GM18868 (cell line): ENCODE data around the gene GPR39.

Experiments
- ATAC-seq: cut with Tn5 transposase; IDR thresholded peaks from one replicate; pipeline ENCODE4 v1.9.1; 2021; ENCODE audit warnings: mild to moderate bottlenecking, moderate library complexity; ENCODE audit not compliant: unreplicated experiment

GPR39 gene

DNA sequence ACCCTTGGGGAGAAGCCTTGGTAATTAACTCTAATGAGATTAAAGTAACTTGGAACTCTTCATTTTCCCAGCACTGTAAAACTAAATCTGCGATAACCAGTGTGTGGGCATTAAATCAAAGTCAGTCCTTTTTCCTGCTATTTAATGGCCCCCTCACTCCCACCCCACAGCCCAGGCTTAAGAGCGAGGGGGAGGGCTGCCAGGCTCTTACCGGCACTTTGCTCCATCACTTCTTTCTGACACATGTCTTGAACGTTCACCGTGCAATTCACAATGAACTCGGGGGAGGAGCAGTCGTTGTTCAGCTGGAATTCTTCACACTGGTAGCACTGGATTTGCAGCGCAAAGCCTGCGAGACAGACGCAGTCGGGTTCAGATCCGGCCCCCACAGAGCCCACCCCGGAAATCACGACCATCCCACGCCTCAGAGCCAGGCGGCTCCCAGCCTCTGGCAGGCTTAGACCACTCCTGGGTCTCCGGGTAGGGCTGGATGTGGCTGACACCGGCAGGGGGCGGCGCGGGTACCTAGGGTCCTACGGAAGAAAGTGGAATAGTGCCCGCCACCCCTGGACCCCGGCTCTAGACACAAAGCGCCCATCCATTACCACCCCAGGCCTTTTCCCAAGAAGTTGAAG lies 251.7 kb downstream of the GPR39 start:
- ATAC-seq, result no peak

GRCh38 chr2:132668987-132669907 lies 252.6 kb downstream of the GPR39 start:
- ATAC-seq, result no peak

DNA sequence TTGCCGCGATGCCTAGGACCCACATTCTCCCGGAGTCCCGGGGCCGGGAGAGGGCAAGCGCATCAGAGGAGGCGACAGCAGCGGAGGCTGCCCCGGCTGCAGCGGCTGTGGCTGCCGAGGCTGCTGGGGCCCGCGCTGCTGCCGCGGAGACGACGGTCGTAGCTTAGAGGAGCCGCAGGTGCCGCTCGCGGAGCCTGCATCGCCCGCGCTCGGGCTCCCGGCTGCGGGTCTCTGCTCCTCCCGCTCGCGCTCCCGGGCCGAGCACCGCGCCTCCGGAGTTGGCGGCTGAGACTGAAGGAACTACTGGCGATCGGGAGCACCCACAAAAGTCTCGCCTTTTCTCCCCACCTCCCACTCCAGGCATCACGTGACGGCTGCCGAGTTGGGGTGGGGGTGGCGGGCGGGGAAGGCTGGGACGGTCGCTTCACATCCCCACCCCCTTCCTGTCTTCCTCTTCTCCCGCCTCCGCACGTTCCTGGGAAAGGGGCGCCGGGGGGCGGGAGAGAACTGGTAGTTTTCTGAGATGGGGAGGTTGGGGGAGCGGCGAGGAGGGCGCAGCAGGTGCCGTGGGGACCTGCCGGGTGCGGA lies 253.4 kb downstream of the GPR39 start, which contains the start of gene LYPD1:
TSS of gene LYPD1 (minus strand) at position 298 of the 588 bp plus-strand sequence. CDS start at position 25, 273 bp downstream.
- ATAC-seq, result no peak

DNA sequence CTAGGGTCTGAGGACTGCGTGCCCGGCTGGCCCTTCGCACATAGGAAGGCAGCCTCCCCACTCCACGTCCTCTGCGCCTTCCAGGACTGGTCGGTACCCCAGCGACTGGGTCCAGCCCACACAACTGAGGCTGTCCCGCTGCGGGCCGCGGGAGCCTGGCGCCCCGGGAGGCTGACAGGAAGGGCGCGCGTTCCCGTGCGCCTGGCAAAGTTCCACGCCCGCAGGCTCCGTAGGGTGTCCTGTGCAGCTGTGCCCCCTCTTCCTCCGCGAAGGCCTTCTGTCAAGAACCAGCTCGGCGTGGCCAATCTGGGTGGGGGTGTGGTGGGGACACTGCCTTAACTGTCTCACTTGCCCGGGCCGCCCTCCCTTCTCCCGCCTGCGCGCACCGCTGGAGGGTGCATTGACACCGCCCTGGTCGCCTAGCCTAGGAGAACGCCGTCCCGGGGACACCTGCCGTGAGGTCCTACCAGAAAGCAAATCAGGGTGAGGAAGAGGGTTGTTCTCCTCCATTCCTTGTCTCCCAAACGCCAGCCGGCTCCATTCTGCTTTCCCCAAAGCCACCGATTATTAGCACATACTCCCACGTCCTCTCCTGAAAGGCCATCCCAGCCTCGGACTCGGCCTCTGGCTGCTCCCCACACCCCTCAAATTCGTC lies 254.0 kb downstream of the GPR39 start:
- no peak for ATAC-seq

DNA sequence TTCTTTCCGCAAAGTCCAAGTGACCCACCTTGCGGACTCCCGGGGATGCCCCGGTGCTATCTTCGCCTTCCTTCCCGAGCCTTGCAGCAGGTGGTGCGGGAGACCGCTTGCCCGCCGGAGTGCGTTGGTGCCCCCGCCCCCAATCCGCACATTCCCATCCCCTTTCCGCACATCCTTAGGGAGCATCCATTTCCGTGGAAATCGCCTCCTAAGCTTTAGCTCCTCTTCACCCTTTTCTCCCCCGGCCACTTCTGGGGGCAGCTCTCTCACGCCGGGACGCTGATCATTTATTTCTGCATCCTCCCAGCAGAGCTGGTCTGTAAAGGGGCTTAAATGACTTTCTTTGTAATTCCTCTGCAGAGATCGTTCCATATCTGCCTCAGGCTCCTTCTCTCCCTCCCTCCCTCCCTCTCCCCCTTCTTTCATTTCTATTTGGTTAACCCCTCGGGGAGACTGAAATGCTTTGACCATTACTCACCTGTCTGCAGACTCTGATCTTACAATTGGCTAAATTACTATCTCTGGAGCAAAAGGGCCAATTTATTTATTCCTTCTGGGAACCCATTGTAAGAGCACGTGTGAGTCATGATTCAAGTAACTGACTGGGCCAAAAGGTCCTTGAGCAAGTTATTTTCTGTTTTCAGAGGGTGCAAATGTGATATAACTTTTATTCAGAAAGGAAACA lies 254.7 kb downstream of the GPR39 start:
- ATAC-seq, result no peak

GRCh38 chr2:132676999-132677398 lies 260.4 kb downstream of the GPR39 start:
- ATAC-seq, result no peak

DNA sequence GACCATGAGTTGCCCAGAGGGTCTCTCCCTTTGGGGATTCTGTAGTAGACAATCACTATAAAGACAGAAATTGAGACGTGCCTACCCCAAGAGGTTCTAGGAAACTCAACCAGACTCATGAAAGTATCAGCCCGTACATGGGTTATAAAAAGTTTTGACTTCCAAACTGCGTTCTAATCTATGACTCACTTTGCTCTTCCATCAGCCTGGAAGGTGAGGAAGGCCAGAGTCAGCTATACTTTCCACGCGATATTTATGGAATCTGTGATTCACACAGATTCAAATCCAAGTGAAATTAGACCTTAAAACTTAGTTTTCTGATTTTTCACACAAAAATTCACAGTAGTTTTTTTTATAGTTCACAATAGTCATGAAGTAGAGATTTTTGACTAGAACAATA lies 261.1 kb downstream of the GPR39 start:
- ATAC-seq, result no peak

GRCh38 chr2:132678483-132678882 lies 261.9 kb downstream of the GPR39 start:
- no peak for ATAC-seq

- no peak for ATAC-seq
Observed at GRCh38 chr2:132680544-132680943, 263.9 kb downstream of the GPR39 start.

DNA sequence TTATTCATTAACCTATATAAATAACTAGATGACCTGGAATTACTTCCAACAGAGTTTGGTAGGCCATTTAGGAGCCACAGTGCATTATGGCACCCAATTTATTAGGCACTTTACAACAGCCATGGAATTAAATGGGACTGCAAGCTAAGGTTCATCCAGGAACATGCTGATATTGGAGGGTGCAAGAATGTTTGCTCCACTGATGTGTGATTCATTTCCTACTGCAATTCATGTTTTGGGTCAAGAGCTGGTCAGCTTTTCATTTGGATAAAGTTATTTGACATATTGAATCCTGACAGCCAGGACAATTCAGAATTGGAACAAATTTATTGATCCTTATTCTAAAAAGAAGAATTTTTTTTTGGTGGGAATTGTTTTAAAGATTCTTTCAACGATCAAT lies 265.2 kb downstream of the GPR39 start:
- no peak for ATAC-seq

DNA sequence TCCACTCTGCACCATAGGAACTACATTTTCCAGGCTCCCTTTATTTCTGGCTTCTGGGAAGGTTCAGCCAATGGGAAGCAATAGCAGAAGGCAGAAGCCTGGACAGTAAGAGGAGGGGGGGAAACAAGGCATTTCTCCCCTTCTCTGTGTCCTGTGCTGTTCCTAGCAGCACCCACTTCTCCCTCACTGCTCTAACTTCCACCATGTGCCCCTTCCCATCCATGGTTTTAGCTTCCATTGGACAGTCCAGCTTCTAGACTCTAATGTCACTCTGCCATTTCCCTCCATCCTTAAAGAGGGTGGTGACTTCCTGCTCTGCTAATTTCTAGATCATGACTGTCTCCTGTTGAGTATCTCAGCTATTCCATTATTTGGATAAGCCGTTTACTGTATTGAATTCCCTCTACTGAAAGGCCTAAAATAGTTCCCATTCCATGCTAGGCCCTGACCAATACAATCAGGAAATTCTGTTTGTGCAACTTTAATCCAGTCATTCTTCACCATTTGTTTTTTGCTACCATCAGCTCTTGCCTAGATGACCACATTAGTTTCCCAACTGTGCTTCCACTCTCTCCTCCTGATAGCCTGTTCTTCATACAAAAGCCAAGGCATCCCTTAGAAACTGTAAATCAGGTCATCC lies 274.2 kb downstream of the GPR39 start:
- ATAC-seq, result no peak

DNA sequence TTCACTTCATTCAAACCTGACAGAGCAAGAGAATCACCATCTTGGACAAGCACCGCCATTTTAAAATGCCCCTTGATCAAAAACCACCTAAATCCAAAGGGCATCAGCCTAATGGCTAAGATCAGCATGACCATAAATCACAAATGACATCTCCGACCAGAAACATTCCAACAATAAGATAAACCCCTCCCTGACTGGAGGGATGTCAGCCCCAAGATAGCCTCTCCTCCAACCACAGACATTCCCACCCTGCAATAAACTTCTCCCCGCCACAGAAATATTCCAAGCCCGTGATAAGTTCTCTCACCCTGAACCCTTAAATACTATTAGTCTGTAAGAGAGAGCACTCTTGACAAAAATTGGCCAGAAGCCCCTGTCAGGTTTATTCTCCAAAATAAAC lies 275.0 kb downstream of the GPR39 start:
- no peak for ATAC-seq

DNA sequence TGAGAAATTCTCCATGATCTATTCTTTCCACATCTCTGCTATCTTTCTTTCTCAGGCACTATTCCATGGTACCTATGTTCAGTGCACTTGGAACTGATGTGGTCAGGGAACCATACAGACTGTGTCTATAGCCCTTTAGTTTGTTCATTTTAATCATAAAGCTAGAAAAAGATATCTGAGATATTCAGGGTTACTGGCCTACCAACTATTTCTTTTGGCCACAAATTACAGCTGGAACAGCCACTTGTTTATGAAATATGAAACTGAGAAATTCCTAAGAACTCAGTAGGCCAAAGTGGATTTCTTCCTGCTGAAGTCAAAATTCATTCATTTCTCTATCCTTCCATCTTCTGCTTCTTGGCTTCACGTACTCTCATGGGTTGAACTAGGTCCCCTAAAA lies 276.2 kb downstream of the GPR39 start:
- no peak for ATAC-seq
